GM21423 (cell line): ENCODE results near the gene KCNMA1.
"Not testable (repeated sequence)": the region's sequence is repeated elsewhere in the genome, so short reads cannot be mapped to it uniquely, and the experiment has no call there.

ENCODE experiments used
- ATAC-seq: cut with Tn5 transposase; IDR thresholded peaks from one replicate; pipeline ENCODE4 v1.9.1; 2021; ENCODE audit warnings: mild to moderate bottlenecking, moderate library complexity; ENCODE audit not compliant: unreplicated experiment

Gene KCNMA1

GRCh38 chr10:77637532-77638320 is at the start of gene KCNMA1:
KCNMA1 (minus strand) TSS chr10:77637808.
- no peak for ATAC-seq

DNA sequence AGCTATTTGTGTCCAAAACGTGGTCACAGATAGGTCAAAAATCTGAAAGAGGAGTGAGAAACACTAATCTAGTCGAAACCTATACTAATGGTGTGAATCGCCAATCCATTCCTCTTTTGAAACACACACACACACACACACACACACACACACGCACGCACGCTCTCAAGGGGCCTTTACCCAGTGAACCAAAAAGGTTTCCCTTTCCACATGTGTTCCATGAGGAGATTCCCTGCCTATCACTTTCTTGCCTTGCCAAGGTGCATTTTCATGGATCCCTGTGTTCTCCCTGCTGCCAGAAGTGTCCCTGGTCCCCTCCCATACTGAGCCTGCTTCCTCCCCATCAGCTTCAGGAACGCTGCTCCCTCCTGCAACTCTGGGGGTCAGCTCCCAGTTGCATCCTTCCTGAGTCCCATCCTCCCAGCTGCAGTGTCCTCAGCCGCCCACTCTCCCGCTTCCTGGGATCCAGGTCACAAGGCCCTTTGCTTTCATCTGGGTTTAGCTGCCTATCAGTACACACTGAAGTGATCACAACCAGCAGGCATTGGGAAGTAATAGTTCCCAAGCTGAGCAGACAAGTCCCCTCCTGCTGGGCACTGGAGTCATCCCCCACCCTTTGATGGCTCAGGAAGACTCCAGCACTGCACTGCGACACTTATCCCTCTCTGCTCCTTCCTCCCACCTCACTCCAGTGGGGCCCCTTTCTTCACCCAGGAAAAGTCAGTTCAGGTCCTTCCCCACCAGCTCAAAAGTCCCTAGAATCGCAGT is 49.2 kb upstream of the KCNMA1 start:
- ATAC-seq = no peak

- no peak for ATAC-seq
These were observed 48.5 kb upstream of the KCNMA1 start for GRCh38 chr10:77686096-77686495.

GRCh38 chr10:77685432-77685831 is 47.8 kb upstream of the KCNMA1 start:
- ATAC-seq = no peak

GRCh38 chr10:77683088-77683432 is 45.5 kb upstream of the KCNMA1 start:
- ATAC-seq = not testable (repeated sequence)

DNA sequence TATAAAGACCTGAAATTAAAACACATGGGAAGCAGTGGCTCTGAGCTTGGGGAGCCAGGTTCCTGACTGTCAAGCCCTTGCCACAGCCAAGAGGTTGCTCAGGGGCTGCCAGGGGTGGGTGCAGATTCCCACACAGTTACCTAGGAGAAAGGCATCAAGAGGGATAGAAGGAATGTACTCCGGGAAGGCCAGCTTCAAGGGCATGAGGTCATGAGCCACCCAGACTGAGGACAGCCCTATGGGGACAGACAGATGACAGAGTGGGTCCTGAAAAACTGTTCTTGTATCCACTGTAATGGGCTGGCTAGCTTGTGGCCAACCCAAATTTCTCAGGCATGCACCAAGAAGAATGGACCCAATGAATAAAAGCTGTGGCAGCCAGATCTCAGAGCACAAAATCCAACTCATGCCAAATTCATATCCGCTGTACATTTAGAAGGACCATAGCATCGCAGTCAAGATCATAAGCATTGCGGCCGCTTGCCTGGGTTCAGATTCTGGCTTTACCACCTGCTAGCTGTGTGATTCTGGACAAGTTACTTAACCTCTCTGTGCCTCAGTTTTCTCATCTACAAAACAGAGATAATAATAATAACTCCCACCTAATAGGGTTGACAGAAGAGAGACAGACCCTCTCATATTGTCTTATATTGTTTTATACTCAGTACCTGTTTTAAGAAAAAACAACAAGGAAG is 44.9 kb upstream of the KCNMA1 start:
- no peak for ATAC-seq

- ATAC-seq = no peak
These were observed 44.2 kb upstream of the KCNMA1 start for GRCh38 chr10:77681839-77682238.

GRCh38 chr10:77680811-77681210 is 43.2 kb upstream of the KCNMA1 start:
- no peak for ATAC-seq

DNA sequence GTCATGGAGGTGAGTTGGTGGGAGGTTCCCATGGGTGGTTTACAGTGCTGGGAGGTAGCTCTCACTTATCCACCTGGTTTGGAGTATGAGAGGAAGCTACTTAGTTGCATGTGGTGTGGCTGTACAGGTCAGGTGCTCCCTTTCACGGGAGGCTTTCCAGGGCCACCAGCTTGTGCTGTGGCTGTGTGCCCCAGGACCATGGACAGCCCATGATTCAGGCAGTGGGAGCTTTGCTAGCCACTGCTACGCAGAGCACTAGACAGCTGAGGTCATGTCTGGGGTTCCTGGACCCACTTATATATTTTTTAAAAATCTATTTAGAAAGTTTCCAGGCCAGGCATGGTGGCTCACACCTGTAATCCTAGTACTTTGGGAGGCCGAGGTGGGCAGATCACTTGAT is 42.5 kb upstream of the KCNMA1 start:
- ATAC-seq = no peak

DNA sequence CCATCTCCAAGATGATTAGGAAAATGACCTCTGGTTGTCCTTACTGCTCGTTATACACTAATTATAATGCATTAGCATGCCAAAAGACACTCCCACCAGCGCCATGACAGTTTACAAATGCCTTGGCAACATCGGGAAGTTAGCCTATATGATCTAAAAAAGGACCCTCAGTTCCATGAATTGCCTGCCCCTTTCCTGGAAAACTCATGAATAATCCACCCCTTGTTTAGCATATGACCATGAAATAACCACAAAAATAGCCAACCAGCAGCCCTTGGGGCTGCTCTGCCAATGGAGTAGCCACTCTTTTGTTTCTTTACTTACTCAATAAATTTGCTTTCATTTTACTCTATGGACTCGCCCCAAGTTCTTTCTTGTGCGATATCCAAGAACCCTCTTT is 41.6 kb upstream of the KCNMA1 start:
- ATAC-seq = no peak

DNA sequence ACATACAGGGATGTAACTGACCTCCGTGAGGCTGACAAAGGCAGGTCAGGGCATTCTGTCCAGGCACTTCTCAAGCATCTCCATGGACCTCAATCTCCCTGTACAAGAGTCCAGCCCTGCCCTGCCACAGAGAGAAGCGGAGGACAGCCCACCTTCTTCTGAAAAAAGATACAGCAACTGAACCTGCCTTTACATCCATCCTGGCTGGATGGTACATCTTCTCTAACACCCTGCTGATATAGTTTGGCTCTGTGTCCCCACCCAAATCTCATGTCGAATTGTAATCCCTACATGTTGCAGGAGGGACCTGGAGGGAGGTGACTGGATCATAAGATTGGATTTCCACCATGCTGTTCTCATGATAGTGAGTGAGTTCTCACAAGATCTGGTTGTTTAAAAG is 40.5 kb upstream of the KCNMA1 start:
- ATAC-seq = no peak

DNA sequence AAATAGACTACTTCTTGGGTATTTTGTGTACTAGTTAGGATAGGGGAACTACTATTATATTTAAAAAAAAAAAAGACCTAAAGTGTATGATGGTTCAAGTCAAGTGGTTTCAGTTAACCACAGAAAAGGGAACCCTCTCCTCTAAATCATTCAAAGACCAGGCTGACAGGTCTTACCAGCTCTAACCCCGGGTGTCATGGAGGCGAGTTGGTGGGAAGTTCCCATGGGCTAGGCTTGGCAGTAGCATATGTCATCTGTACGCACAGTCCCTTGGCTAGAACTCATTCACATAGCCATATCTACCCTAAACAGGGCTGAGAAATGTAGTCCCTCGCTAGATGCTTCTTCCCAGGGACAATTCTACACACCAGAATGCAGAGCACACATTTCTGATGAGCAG is 37.7 kb upstream of the KCNMA1 start:
- no peak for ATAC-seq

DNA sequence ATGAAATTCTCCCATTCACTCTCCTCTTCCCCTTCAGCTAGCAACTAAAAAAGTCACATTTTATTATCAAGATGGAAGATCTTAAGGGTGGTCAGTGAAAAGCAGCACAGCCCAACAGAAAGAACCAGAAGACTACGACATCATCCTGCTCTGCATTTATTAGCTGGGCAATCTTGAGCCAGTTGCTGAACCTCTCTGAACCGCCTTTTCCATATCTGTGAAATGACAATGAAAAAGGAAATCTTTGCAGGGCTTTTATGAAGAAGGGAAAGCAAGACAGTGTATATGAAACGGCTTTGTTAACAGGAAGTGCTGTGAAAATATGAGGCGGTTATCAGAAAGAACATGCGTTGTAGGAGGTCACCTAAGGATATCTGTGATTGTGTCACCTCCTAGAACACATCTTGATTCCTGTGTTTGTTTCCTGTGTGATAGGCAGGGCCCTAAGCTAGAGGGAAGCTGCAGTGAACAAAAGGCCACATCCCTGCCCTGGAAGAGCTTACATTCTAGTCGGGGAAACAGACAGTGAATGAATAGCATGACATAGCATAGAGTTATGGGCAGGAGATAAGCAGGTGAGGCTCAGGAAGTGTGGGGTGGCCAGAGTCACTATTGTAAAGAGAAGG is 36.0 kb upstream of the KCNMA1 start:
- ATAC-seq = no peak

- no peak for ATAC-seq
These were observed 35.5 kb upstream of the KCNMA1 start for GRCh38 chr10:77673101-77673500.

GRCh38 chr10:77671594-77672252 is 34.1 kb upstream of the KCNMA1 start:
- ATAC-seq = no peak

DNA sequence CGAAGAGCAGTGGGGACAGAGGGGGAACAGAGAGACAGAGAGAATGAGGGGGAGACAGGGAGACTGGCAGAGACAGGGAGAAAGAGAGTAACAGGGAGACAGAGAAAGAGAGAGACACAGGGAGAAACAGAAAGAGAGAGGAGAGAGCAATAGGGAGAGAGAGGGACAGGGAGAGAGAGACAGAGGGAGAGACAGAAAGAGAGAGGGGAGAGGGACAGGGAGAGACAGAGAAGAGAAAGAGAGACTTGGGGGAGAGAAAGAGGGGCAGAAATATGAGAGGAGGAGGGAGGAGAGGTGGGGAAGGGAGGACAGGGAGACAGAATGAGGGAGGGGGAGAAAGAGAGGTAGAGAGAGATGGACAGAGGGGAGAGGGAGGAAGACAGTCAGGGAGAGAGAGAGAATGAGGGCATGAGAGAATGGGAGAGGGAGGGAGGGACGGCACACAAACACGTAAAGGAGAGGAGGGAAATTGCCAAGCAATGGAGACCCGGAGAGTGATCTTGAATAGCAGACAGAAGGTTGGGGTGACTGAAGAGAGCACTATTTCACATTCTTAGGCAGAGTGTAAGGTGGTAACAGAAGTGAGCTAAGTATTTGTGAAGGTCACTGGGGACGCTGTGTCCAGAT is 33.3 kb upstream of the KCNMA1 start:
- no peak for ATAC-seq

GRCh38 chr10:77669892-77670291 is 32.3 kb upstream of the KCNMA1 start:
- ATAC-seq = no peak

GRCh38 chr10:77667426-77668324 is 30.1 kb upstream of the KCNMA1 start:
- ATAC-seq = peak; percentile 83

GRCh38 chr10:77666821-77667220 is 29.2 kb upstream of the KCNMA1 start:
- ATAC-seq = no peak
